Fibroblast of skin of left quadriceps (primary cell): ENCODE data around the gene IFNGR1.
"Not testable (repeated sequence)": the region's sequence is repeated elsewhere in the genome, so short reads cannot be mapped to it uniquely, and the experiment has no call there.

Experiments
- DNase-seq, 2 experiments: peaks; one replicate each; pipeline ENCODE4 v3.0.0-alpha.2; 2013; ENCODE audit warnings: low read depth in 2 of 2

IFNGR1 gene

DNA sequence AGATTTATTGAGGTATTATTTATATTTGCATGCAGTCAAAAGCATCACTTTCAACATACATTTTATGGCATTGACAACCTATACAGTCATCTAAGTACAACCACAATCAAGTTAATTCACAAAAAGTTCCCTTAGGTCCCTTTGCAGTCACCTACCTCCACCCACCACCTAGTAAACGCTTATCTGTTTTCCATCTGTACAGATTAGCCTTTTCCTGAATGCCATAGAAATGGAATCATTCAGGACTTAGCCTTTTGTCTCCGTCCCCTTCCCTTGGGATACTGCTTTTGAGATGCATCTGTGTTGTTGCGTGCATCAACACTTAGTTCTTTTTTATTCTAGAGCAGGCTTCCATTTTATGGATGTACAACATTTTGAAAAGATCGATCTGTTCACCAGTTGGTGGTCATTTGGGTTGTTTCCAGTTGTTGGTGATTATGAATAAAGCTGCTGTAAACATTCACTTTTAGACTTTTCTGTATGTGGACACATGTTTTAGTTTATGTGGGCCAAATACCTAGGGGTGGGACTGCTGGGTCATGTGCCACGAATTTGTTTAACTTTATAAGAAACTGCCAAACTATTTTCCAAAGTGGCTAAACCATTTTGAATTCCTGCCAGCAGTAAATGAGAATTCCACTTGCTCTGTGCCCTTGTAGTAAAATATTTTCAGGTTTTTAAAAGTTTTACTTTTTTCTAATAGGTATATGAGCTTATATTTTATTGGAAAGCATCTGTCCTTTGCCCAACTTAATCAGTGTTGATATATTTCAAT is 17.6 kb upstream of the IFNGR1 start:
- no peak for DNase-seq

DNA sequence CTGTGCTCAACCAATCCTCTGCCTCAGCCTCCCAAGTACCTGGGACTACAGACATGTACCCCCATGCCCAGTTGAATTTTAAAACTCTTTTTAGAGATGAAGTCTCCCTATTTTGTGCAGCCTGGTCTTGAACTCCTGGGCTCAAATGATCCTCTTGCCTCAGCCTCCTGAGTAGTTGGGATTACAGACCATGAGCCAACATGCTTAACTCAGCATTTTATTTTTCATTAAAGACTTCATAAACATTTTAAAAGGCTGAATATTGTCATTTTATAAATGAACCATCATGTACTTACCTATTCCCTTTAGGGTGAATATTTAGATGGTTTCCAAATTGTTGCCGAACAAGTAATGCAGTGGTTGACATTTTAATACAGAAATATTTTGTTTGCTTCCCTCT is 16.5 kb upstream of the IFNGR1 start:
- DNase-seq = no peak

DNA sequence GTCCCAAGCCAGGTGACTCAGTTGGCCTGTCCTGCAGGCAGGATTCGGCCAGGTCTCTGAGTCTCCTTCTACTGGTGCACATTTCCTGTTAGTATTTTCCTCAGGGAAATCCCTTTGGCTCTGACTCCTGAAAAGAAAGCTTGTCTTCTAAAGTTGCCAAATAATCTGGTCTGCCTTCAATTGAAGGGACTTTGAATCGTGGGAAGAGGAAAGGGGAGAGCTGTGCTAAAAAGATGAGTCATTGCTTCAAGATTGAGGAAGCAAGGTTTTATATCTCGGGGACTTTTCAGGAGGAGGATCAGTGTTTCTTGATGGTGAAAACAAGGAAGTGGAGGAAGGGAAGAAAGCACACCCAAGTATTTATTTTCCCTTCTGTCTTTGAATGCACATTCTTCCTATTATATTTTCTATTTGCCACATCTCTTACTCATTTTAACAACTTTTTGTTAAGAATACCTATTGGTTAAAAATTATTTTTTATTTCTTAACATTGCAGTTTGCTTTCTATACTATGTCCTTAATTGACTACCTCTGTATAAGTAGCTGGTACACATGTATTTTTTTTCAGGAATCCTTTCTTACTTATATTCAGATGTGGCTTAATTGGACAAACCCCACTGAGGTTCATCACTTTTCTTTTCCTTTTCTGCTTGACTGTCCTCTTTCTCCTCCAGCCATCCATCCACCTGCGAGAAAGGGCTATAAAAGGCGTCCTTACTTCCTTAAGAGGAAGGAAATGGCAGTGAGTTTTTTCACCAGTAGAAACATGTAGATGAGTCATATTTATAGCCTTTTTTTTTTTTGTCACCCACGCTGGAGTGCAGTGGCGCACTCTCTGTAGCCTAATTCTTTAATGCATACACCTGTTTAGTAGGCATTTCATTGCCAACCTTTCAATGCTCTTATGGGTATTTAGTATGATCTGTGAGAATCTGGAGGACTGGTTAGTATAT is 15.0 kb upstream of the IFNGR1 start:
- peak; percentile 69 to 71 for DNase-seq

DNA sequence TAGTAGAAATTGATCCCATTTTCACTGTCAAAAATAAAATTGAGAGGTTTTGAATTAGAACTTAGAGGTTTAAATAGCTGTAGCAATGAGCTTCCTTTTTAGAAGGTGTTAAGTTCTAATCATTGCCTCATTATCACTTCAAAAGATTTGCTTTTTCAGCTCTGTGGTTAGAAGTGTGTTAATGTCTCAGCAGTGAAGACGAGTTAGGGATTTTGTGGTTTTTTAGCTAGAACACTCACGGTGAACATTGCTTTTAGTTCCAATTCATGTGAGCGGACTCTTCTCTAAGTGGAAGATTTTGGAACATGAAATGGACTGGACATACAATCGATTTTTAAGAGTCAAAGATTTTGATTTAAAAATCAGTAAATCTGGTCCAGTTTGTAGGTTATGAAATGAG is 12.7 kb upstream of the IFNGR1 start:
- DNase-seq = no peak

DNA sequence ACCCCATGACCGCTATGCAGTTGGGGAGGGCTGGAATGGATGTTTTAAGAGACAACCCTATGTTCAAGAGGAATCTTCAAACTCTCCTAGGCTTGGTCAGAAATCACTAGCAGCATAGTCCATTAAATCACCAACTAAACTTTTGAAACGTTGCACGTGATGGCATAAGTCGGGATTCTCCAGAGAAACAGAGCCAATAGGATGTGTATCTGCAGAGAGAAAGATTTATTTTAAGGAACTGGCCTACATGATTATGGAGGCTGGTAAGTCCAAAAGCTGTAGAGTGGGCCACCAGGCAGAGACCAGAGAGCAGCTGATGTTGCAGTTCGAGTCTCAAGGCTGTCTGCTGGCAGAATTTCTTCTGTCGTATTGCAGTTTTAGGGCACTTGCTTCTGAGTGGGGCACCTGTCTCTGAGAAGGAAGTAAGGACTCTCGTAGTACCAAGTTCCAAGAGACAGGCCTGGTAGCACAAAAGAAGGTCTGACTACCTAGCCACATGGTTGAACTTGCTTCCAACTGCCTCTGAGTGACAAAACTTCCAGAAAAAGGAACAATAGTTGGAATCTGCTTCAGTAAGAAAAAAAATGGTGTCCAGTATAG is 11.9 kb upstream of the IFNGR1 start:
- DNase-seq = no peak

DNA sequence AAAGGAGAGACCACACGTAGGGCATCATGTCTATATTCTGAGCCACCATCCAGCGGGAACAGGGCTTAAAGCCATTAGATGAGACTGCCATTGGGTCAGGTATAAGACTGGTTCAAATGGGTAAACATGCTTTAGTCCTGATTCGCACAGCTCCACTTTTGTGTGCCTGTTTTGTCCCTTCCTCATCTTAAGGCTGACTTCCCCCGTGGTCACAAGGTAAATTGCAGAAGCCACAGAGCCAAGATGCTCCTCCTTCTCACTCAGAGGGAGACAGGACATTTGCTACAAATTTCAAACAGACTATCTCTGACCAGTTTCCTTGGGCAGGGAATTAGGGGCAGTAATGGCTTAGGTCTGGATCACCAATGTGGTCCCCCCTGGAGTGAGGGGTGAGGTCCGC is 11.4 kb upstream of the IFNGR1 start:
- no peak for DNase-seq

DNA sequence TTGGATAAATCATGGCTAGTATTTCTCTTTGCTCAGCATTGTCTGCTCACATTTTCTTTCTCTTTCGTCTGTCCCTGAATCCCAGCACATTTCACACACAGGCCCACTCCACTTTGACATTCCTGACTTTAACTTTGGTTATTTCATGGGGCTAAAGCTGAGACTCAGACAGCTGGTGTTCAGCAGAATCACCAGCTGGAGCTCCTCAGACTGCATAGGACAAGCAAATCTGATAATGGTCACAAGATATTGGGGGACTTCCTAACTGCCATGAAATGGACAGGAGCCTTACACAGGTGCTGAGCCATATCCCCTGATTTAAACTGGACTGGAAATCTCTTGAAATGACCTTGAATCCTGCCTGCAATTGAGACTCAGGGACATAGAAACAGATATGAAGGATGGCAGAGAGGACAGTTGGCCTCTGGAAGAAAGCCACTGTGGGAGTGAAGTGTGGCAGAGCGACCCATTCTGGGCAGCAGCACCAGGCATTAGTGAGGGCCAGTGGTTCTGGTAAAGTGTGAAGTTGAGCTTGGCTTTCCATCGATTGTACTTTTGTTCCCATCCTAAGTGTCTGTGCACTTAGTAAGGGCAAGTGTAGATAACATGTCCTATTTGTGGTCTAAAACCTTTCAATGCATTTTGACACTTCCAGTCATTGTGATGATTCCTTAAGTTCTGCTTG is 10.0 kb upstream of the IFNGR1 start:
- no peak for DNase-seq

DNA sequence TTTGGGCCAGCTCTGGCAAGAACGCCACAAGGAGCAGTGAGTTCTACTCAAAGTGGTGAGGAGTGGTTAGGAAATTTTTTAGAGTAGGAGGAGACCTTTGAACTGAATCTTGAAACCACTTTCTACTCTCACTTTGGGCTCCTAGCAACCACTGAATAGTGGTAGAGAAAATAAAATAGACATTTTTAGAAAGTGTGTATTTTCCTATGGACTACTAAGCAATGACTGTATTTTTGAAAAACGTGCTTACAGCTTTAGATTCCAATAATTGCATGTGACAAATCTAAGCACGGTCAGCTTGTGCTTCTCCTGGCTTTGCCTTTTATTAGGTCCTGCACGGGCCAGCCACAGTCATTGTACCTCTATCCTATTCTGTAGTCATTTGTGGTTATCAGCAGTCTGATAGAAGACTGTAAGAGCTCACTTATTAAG is 8.7 kb upstream of the IFNGR1 start:
- no peak for DNase-seq

DNA sequence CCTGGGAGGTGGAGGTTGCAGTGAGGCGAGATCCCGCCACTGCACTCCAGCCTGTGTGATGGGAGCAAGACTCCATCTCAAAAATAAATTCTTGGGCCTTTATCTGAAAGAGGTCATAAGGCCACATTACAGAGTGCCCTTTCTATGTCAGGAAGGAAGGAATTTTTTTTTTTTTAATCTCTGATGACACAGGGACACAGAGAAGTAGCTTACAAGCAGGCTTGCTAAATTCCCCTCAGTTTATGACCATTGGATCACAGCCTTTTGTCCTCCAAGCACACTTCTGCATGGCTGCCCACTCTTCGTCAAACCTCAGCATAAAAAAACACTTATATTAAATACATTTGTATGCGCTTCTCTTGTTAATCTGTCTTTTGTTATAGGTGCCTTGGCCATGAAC is 7.5 kb upstream of the IFNGR1 start:
- DNase-seq = no peak

DNA sequence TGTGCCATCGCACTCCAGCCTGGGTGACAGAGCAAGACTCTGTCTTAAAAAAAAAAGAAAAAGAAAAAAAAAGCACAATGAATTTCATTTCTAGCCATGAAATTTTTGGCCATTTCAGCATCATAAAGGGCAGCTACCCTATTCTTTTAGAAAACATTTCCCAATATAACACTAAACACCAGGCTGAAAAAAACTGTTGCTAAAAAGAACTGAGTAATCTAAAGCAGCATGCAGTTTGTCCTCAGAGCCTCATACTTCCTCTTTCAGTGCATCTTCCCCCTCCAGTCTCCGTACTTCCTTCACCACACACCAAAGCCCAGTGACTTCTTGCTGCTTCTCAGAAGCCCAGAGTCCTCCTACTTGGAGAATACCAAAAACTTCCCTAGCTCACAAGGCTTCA is 5.6 kb upstream of the IFNGR1 start:
- DNase-seq = no peak

DNA sequence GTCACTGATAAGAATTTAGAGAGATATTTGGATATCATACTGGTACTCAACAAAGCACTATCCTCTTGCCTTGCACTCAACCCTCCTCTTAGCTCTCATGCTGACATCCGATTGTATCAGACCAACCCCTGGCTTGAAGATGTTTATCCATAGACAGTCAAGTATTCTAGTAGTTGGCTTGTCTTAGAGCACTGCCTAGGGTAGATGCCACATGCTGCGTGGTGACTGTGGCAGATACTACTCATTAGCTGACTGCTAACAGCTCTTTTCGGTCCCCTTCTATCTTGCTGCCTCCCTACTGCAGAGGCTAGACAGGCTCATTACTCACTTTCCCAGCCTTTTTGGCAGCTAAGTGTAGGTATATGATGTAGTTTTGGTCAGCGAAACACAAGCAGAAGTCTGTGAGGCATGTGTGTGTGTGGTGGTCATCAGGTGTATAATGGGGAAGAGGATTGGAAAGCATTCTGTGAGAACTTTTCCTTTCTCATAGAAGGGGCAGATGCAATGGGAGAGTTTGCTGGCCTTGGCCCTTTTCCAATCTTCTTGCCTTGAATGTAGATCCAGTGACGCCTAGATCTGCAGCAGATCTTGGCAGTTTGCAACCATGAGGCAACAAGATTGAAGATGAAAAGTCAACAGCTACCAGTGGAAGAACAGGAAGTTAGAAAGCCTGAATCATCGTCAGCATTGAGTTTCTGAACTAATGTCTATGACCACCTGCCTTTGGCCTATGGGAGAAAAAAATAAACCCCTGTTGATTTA is 4.4 kb upstream of the IFNGR1 start:
- DNase-seq = no peak

DNA sequence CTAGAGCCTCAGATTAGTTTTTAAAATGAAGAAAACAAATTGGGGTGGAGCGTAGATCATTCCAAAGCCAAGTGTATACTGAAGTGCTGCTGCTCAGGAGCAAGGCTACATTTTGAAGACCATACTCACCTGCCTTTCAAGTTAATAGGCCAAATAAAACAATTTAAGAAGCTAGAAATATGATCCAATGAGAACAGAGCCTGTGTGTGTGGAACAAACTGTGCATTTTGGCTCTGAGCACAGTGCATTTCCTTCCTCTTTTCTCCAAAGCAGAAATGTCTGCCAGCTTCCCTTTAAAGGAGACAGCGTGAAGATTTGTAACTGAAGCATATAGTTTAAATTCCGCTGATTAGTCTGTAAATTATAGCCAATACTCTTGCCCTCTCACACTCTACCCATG is 3.2 kb upstream of the IFNGR1 start:
- no peak for DNase-seq

DNA sequence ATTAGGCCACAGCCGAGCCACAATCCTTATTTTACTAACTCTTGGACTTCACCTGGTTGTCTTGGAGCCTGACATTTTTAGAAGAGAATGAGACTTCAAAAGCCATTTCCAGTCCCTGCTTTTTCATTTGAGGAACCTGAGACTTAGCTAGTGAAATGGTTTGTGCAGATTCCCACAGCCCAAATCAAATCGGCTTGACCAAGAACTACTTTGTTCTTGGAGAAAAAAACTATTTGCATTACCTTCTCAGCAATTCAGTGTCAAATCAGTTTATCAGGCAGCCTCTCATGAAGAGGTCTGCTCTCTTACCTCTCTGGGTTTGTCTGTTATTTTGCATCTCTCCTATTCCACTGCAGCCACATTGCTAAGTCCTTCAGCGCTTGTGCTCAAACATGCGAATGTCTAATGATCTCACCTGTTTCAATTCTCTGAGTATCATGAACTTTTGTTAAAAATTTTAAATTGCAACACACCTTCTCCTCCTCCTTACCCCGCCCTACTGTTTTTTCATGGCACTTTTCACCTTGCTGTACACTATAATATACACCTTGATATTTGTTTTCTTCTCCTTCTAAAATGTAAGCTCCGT is 573 bp upstream of the IFNGR1 start:
- no peak for DNase-seq

DNA sequence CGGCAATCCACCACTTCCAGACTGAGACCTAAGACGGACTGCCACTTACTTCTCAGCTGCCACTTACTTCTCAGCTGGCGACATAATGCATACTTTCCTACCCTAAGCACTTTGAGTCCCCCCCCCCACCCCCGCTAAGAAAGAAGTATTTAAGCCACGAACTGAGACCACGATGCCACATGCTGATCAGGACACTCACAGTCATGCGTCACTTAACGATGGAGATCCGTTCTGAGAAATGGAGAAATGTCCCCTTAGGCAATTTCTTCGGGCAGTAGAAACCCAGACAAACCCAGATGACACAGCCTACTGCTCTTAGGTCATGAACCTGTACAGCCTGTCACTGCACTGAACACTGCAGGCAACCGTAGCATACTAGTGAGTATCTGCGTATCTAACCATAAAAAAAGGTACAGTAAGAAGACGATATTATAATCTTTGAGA is 690 bp downstream of the IFNGR1 start:
- DNase-seq = no peak

DNA sequence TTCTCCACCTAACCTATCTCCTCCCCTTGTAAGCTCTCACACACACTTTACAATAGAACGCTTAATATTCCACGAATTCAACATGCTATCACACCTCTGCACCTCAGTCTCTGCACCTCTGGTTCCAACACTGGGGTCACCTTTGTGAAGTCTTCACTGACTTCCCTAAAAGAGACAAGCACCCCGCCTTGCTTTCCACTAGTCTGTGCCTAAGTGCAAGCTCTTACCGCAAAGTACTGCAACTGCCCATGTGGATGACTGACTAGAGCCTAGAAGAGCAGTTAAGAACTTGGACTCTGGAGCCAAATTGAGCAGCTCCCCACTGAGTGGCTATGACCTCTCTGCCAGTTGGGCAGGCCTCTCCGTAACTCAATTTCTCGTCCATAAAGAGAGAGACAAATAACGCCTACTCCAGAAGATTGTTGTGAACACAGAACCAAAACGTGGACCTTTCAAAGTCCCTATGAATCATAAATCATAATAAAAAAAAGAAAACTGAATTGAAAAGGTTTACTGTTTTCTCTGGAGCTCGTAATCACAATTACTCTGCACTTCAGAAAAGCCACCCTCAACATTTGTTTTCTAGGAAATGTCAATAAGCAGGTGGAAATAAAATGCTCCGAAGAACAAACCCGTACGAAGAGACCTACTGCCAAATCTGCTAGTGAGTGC is 1.2 kb downstream of the IFNGR1 start:
- DNase-seq = no peak

DNA sequence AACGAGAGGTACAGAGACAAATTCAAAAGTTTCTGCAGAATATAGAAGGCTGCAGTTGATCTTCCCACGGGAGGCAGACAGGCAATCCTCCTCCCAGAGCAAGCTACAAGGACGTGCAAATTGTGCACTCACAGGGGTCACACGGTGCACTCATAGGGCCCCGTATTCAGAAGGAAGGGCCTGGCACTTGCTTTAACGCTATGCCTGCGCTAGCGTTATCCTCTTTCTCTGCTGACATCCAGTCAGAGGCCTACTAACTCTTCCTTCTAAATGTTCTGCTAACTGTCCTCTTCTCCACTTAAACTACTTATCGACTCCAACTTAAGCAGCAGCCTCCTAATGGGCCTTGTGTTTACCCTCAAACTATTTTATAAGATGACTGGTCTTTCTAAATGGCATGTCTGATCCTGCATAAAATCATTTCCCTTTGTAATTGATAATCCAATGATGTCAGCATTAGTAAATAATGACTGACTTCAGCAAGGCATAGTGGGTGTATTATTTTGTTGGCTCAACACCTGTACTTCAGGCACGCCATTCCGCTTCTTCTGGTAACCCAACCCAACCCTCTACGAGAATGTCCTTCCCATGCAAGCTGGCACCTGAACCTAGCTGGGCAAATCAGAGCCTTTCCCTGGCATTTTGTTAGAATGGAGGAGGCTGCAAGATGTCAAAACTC is 2.2 kb downstream of the IFNGR1 start:
- DNase-seq = no peak

DNA sequence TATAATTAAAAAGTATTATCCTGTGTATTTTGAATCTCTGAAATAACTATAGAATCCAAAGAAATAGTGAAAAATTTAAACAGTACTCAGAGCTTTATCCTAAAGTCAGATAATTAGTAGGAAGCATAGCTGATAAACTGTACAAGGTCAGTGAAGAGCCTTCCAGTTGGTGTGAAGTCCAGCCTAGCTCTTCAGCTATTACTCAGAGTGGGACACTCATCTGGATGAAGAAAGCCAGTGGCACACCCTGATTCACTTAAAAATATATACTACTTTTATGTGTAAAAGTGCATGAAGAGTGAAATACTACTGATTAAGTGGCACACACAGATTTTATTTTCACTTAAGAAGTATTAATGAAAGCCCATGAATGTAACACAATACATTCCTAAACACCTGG is 3.1 kb downstream of the IFNGR1 start:
- no peak for DNase-seq

DNA sequence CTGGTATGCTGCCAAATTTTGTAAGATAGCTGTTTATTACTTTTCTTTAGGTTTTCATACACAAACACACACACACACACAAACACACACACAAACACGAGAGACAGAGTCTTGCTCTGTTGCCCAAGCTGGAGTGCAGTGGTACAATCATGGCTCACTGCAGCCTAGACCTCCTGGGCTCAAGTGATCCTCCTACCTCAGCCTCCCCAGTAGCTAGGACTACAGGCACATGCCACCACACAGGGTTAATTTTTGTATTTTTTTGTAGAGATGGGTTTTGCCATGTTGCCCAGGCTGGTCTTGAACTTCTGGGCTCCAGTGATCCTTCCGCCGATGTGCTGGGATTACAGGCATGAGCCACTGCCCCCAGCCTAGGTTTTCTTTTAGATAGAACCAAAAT is 3.6 kb downstream of the IFNGR1 start:
- DNase-seq = not testable (repeated sequence)

DNA sequence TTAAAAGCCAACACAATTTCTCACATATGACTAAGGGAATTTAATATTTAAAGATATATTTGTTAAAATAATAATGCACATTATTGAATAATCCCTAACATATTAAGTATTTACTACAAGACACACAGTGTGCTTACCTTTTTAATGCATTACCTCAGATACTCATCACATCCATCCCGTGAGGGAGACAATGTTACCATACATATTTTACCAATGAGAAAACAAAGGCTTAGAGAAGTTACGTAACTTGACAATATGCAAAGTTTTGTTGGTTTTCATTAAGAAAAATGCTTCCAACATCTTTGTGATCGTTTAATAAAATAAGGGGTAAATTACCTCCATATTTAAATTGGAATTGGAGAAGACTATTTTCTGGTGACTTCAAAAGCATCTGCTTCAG is 4.3 kb downstream of the IFNGR1 start:
- no peak for DNase-seq

DNA sequence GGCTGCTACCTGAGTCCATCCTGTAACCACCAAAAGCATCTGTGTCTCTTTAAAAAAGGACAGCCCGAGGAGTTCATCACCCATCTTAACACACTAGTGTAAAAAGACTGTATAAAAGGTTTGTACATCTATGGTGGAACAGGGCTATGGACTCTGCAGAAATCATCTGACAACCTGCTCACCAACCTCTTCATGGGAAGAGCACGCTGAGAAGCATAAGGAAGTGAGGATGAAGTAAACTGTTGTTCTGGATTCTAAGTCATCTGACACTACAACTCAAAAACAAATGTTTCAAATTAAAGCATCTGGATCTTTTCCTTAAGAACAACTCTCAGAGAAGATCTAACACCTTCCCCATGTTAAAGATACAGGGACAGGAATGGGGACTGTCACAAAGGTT is 5.4 kb downstream of the IFNGR1 start:
- no peak for DNase-seq
